Embryonic facial prominence (tissue), 1 donor: Measurements from ENCODE around the gene ITGB1.

Experiments used
- DNase-seq: peaks from one replicate; pipeline ENCODE4 v3.0.0-alpha.2; 2016; ENCODE audit errors: extremely low spot score

Gene ITGB1

GRCh38 chr10:32955790-32956189, 2.2 kb downstream of the ITGB1 start:
- no peak for DNase-seq

- DNase-seq = no peak
Measured at GRCh38 chr10:32955299-32955772, 2.7 kb downstream of the ITGB1 start.

DNA sequence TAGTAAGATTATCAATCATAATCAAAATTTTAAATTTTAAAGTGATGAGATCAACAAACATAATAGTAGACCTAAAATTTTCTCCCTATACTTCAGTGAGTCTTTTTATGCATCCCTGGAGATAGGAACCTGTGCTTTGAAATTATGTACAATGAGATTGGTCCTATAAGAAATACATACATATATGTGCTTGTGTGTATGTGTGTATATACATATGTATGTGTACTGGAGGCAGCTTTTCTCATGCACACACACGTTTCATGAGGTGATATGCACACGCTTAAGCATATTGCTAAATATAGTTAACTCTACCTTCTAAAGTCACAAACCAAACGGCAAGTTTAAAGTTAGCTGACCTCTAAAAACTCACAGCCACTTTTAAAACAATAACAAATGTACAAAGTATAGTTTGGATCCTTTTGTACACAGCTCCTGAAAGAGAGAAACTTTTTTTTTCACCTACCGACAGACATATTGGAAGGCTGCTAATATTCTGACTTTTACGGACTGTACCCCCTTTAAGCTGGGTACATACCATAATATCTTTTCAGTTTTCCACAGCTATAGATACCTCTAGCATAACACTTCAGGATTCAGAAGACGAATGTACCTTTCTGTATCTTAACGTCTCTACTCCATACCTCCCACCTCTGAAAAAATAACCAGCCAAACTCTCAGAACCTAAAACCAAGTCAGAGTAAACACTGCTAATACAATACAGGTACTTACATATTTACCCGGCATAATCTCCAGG, 3.3 kb downstream of the ITGB1 start:
- DNase-seq = no peak

DNA sequence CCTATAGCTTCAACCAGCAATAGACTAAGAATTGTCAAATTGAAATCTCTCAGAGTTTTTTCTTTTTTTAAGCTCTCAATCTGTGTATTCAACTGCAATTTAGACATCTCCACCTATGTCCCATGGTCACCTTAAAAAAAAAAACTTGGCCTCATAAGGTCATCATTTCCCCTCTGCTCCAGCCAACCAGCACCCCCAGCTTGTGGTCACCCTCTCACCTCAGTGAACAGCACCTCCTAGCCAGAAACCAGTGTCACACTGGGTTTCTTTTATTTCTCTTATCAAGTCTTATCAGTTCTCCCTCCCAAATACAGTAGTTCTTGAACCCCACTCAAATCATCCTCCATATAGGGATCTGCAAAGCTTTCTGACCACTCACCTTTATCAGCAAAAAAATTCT, 4.0 kb downstream of the ITGB1 start:
- DNase-seq = no peak

DNA sequence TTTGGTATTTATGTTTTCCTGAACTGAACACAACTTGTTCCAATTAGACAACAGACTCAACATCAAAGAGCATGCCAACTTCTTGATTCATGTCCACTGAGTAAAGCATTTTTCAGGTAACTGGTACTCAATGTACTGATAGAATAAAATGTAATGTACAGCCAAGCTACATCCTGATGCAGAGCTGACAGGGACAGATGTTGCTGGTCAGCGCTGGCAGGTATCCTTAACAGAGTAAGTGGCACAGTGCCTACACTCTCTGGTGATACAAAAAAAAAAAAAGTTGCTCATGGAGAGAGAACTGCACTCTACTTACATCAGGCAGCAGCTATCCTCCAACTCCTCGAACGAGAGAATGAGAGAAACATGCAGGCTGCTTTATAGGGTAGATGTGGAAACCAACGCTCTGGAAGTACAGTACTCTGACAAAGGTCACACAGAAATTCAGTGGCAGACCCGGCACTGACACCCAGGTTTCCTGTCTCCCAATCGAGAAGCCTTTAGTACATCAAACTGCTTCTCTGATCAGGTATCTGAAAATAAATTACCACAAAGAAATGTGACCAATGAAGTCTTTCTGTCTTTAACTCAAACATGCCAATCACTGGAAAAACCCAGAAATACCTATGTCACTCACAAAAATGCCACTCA, 4.6 kb downstream of the ITGB1 start:
- DNase-seq = no peak

DNA sequence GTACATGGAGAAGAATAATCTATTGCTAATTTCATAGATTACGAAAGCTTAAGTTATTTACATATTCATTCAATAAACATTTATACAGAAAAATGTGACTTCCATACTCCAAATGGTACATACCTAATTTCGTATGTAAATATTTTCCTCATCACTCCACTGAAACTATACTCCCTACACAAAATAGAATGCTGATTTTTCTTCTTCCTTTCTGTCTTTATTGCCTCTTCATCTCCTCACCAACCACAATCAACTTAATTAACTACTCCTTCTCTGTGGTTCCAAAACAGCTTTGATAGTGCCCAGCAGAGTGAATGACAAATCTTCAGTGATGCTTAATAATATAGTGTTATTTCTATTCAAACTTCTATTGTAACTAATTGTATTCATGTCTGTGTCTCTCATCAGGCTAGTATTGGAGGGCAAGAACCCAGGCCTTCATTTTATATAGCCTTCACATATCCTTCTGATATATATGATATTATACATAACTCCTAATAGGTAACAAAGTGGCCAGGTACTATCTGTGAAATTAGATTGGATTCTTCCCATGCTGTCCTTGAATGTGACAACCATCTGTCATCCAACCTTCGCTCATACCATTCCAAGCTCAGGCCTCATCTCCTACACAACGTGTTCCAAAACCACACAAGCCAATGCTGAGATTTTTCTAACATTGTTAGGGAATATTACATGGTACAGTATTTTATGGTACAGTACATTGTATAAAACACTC, 5.3 kb downstream of the ITGB1 start:
- DNase-seq = no peak

- no peak for DNase-seq
Measured at GRCh38 chr10:32952094-32952493, 5.9 kb downstream of the ITGB1 start.

- DNase-seq = no peak
Measured at GRCh38 chr10:32951111-32951510, 6.9 kb downstream of the ITGB1 start.

DNA sequence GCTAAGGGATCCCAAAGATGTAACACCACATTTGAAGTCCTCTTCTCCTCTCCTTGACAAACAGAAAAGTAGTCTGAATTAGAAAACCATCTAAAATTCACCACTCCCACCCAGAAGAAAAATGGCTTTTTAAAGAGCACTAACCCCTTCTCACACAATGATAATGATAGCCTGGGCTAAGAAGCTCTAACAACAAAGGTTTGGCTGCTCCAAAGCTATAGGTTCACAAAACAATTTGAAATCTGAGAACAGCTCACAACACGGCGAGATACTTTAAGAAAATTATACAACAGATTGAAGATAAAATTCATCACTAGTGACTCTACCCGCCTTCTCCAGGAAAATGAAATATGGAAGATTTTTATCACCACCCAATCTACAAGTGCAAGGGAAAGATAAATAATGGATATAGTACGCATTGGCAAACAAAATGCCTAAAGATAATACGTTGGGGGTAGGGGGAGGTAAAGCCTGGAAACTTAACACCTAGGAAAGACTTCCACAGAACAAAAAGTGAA, 7.4 kb downstream of the ITGB1 start:
- DNase-seq = no peak

GRCh38 chr10:32949221-32949678, 8.8 kb downstream of the ITGB1 start:
- DNase-seq = no peak

DNA sequence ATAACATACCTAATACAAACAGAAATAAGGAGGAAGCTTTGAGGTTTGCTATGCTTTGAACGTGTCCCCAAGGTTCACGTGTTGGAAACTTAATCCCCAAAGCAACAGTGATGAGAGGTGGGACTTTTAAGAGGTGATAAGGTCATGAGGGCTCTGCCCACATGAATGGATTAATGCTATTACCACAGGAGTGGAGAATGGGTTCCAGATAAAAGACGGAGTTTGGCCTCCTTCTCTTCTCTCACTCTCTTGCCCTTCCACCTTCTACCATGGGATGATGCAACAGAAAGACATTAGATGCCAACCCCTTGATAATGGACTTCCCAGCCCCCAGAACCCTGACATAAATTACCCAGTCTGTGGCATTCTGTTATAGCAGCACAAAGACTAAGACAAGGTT, 9.6 kb downstream of the ITGB1 start:
- DNase-seq = no peak

- DNase-seq = no peak
Measured at GRCh38 chr10:32947586-32947985, 10.4 kb downstream of the ITGB1 start.

- DNase-seq = no peak
Measured at GRCh38 chr10:32946108-32946507, 11.9 kb downstream of the ITGB1 start.

GRCh38 chr10:32943854-32944661, 14.0 kb downstream of the ITGB1 start:
- DNase-seq = no peak

DNA sequence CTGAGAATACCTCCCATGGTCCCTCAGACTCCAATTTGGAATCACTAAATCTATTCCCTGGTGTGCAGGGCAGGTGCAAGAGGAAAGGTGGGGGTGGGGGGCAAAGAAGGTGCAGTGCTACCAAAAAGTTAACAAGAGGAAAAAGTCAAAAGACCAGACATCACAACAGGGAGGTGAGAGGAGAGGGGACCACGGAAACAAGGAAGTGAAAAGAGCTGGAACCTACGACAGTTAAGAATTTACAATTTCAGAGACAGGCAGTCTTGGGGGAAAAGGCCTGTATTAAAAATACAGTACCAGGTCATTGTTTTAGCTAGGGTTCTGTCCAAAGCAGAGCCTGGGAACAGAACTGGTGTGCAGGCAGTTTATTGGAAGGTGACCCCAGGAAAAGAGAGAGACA, 14.6 kb downstream of the ITGB1 start:
- no peak for DNase-seq

DNA sequence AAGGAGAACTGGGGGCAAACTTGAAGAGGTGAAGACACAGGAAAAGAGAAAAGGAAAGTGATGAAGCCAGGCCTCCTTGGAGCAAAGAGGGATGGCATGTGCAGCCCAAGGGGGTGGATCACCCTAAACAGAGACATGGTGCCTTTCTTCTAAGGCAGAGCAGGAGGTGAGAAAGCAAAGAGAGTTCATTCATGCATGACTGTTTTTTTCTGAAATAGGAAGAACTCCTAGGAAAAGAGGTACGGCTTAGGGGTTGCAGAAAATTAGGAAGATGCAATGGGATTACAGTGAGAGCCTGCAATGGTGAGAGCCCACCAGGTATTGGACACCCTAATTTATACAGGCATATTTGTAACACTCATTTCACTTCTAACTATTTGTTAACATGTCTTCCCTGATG, 15.9 kb downstream of the ITGB1 start:
- no peak for DNase-seq

GRCh38 chr10:32941357-32941756, 16.7 kb downstream of the ITGB1 start:
- no peak for DNase-seq

GRCh38 chr10:32940321-32941301, 17.4 kb downstream of the ITGB1 start:
- DNase-seq = no peak

DNA sequence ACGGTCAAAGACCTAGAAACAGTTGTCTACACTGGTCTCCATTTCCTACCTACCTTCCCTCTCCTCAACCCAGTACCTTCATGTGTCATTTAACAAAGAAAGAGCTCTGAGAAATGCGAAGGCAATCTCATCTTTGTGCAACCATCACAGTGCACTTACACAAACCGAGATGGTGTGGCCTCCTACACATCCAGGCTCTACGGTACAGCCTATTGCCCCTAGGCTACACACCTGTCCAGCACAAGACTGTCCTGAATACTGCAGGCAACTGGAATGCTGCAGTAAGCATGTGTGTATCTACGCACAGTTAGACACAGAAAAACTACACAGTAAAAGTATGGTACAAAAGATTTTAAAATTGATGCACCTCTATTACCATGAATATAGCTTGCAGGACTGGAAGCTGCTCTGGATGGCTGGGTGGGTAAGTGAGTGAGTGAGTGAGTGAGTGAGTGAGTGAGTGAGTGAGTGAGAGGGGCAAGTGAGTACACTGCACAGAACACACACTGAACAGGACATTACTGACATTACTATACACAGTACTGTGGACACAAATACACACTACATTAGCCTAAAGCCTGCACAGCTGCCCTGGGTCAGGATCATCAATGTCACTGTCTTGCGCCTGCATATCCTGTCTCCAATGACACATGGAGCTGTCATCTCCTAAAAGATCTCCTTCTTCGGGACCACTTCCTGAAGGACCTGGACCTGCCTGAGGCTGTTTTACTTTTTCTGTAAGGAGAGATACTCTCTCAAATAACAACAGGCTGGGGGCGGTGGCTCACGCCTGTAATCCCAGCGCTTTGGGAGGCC, 18.5 kb downstream of the ITGB1 start:
- no peak for DNase-seq
